ENCODE data around the gene ADH6.
"Not testable (repeated sequence)": the region's sequence is repeated elsewhere in the genome, so short reads cannot be mapped to it uniquely, and the experiment has no call there.

Gene ADH6

GRCh38 chr4:99189900-99190299 lies 29.1 kb downstream of the ADH6 start:
- DNase-seq, result not testable (repeated sequence)

- DNase-seq, result no peak
Observed at GRCh38 chr4:99186029-99186428, 33.0 kb downstream of the ADH6 start.

- no peak for DNase-seq
Observed at GRCh38 chr4:99185581-99185980, 33.5 kb downstream of the ADH6 start.

- DNase-seq, result no peak
Observed at GRCh38 chr4:99180382-99181070, 38.5 kb downstream of the ADH6 start.

GRCh38 chr4:99179626-99180025 lies 39.4 kb downstream of the ADH6 start:
- no peak for DNase-seq

- no peak for DNase-seq
Observed at GRCh38 chr4:99179178-99179577, 39.9 kb downstream of the ADH6 start.

GRCh38 chr4:99166544-99166943 lies 52.5 kb downstream of the ADH6 start:
- DNase-seq, result no peak

GRCh38 chr4:99165978-99166377 lies 53.1 kb downstream of the ADH6 start:
- no peak for DNase-seq

GRCh38 chr4:99161373-99162099 lies 57.5 kb downstream of the ADH6 start:
- no peak for DNase-seq

GRCh38 chr4:99159699-99160098 lies 59.3 kb downstream of the ADH6 start:
- DNase-seq, result no peak

GRCh38 chr4:99157478-99157935 lies 61.5 kb downstream of the ADH6 start:
- no peak for DNase-seq

- DNase-seq, result no peak
Observed at GRCh38 chr4:99156992-99157391, 62.1 kb downstream of the ADH6 start.

GRCh38 chr4:99154658-99155342 lies 64.2 kb downstream of the ADH6 start:
- DNase-seq, result no peak
